Calu3 (cell line): Measurements from ENCODE around the gene DYSF. TPM values are rescaled to one million over a fixed set of nuclear protein-coding genes. Genes with fewer than 3 reads are reported as not detected.

Experiments
- BruUV-seq: library from RNA; stranded (reverse); fragments of 400-500 nt; replicated peaks from 2 replicates; lab custom pipeline; 2021; lab: Mats Ljungman, UMichigan
- CTCF ChIA-PET: fragments of 300-600 bp; sonication (Branson Sonifier 250); formaldehyde crosslinking; loops from one replicate; lab custom pipeline; 2022; ENCODE audit warnings: antibody characterized with exemption; lab: Charles Lee
- DNase-seq: peaks from one replicate; pipeline ENCODE4 v3.0.0; 2022
- H3K27ac Mint-ChIP-seq: one replicate; pipeline ENCODE4 v1.8.0; 2022; ENCODE audit warnings: mixed read lengths; ENCODE audit not compliant: unreplicated experiment
- H3K27me3 Mint-ChIP-seq: one replicate; pipeline ENCODE4 v1.8.0; 2022; ENCODE audit warnings: mixed read lengths; ENCODE audit not compliant: unreplicated experiment
- H3K36me3 Mint-ChIP-seq: one replicate; pipeline ENCODE4 v1.8.0; 2022; ENCODE audit warnings: mild to moderate bottlenecking, moderate library complexity, mixed read lengths; ENCODE audit not compliant: insufficient read depth, unreplicated experiment
- H3K4me1 Mint-ChIP-seq: one replicate; pipeline ENCODE4 v1.8.0; 2022; ENCODE audit warnings: mild to moderate bottlenecking, low read depth, mixed read lengths; ENCODE audit not compliant: unreplicated experiment
- H3K4me3 Mint-ChIP-seq: one replicate; pipeline ENCODE4 v1.8.0; 2022; ENCODE audit warnings: mild to moderate bottlenecking, low read depth, moderate library complexity, mixed read lengths; ENCODE audit not compliant: unreplicated experiment
- H3K9me3 Mint-ChIP-seq: one replicate; pipeline ENCODE4 v1.8.0; 2022; ENCODE audit warnings: low read depth, mixed read lengths; ENCODE audit not compliant: unreplicated experiment
- intact Hi-C: fragments of 100-400 bp; cut with micrococcal nuclease; formaldehyde crosslinking; loops from one replicate; pipeline ENCODE4 v1.10.0; 2022; ENCODE audit not compliant: unreplicated experiment
- total RNA-seq: library from RNA; stranded (reverse); gene quantifications from 2 replicates; pipeline ENCODE4 v1.2.3, GENCODE V29; 2022
- TF ChIP-seq, protein P1 (sequence below): fragments of 200-600 bp; IDR thresholded peaks from one replicate; pipeline ENCODE4 v1.8.0; 2022; ENCODE audit warnings: antibody characterized with exemption; ENCODE audit not compliant: unreplicated experiment

Gene DYSF
- total RNA-seq, 1 experiment from 2014 or later: 3.2 TPM

- CTCF ChIA-PET: no interaction called here
- no peak for DNase-seq
- intact Hi-C loops: no loop called here
- no peaks in the 10 kb centered on the region for H3K36me3 Mint-ChIP-seq
- no peaks in the 10 kb centered on the region for H3K9me3 Mint-ChIP-seq
- no TSS peak for BruUV-seq
- no peak overlapping the region for H3K4me3 Mint-ChIP-seq
- H3K27me3 Mint-ChIP-seq: peaks cover 88% of the 10 kb centered on the region
- TF ChIP-seq, protein P1, sequence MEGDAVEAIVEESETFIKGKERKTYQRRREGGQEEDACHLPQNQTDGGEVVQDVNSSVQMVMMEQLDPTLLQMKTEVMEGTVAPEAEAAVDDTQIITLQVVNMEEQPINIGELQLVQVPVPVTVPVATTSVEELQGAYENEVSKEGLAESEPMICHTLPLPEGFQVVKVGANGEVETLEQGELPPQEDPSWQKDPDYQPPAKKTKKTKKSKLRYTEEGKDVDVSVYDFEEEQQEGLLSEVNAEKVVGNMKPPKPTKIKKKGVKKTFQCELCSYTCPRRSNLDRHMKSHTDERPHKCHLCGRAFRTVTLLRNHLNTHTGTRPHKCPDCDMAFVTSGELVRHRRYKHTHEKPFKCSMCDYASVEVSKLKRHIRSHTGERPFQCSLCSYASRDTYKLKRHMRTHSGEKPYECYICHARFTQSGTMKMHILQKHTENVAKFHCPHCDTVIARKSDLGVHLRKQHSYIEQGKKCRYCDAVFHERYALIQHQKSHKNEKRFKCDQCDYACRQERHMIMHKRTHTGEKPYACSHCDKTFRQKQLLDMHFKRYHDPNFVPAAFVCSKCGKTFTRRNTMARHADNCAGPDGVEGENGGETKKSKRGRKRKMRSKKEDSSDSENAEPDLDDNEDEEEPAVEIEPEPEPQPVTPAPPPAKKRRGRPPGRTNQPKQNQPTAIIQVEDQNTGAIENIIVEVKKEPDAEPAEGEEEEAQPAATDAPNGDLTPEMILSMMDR: no peak
- H3K4me1 Mint-ChIP-seq: no peaks in the 10 kb centered on the region
- no peak overlapping the region for H3K27ac Mint-ChIP-seq
Observed at GRCh38 chr2:71599038-71599437, 145.7 kb downstream of the DYSF start.

- Mint-ChIP-seq H3K36me3 (no peaks in the 10 kb centered on the region), H3K27me3 (peaks cover 88% of the 10 kb centered on the region), H3K27ac (no peak overlapping the region), H3K9me3 (no peaks in the 10 kb centered on the region), H3K4me3 (no peak overlapping the region), H3K4me1 (no peaks in the 10 kb centered on the region)
- intact Hi-C loops: no loop called here
- CTCF ChIA-PET: no interaction called here
- no TSS peak for BruUV-seq
- DNase-seq: no peak
- TF ChIP-seq, protein P1: no peak
Observed at GRCh38 chr2:71599646-71600236, 146.4 kb downstream of the DYSF start.

DNA sequence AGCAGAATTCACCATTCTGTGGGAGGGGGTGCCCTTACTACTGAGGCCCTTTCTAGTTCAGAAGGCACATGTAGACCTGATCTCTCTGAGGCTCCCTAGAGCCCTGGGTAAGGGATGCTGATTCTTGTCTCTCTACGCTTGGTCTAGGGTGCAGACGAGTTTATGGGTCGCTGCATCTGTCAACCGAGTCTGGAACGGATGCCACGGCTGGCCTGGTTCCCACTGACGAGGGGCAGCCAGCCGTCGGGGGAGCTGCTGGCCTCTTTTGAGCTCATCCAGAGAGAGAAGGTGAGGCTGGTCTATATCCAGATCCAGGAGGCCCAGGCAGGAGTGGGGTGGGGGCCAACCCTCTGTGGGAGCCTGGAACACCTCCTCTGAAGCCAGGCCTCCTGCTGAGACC lies 147.2 kb downstream of the DYSF start:
- Mint-ChIP-seq H3K27me3 (peaks cover 91% of the 10 kb centered on the region), H3K4me3 (no peak overlapping the region), H3K9me3 (no peaks in the 10 kb centered on the region), H3K27ac (no peak overlapping the region), H3K4me1 (no peaks in the 10 kb centered on the region), H3K36me3 (no peaks in the 10 kb centered on the region)
- intact Hi-C loops: no loop called here
- DNase-seq: no peak
- TF ChIP-seq, protein P1: no peak
- no TSS peak for BruUV-seq
- CTCF ChIA-PET: no interaction called here

DNA sequence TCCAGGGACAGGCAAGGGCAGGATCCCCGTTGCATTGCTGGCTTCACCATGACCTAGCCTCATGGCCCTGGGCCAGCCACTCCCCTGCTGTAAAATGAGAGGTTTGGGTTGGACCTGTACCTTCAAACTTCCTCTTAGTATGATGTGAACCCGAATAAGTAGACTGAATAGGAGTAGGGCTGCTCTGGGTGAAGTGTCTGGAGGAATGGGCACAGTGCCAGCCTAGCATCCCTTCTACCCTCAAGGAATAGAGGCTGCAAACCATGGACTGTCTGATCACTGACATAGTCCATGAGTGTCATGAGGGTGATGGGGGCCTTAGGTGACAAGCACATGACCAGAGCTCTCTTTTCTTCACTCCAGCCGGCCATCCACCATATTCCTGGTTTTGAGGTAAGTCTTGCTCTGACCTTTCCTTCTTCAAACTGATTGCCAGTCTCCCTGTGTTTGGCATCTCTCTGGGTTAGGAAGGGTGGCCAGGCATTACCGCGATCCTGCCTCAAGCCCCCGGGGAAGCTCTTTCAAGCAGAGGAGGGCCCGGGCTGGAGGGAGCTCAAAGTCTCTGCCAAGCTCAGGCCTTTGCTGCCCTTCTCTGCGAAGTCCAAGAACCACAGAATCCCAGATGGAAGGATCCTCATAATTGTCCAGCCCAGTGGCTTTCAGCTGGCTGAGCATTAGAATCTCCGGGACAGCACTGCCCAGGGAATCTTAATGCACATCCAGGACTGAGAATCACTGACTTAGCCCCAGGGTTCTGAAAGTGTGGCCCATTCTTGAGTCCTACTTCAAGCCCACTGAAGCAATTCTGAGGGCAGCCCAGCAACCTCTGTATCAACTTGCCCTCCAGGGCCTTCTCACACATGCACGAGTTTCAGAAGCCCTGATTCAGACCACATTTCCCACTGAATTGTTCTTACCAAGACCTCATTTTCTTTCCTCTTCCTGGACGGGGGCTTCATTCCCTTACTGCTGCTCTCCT lies 148.1 kb downstream of the DYSF start:
- CTCF ChIA-PET: interaction anchor here (0.6 kb wide), 1 partner anchor 17 kb away, joined by 3 read pairs; no protein-coding TSS in a partner anchor
- H3K9me3 Mint-ChIP-seq: no peaks in the 10 kb centered on the region
- H3K4me1 Mint-ChIP-seq: no peaks in the 10 kb centered on the region
- TF ChIP-seq, protein P1: no peak
- intact Hi-C loops: no loop called here
- H3K36me3 Mint-ChIP-seq: no peaks in the 10 kb centered on the region
- H3K4me3 Mint-ChIP-seq: no peak overlapping the region
- H3K27ac Mint-ChIP-seq: no peak overlapping the region
- peaks cover 98% of the 10 kb centered on the region for H3K27me3 Mint-ChIP-seq
- no TSS peak for BruUV-seq
- DNase-seq: no peak
